GM21423 (cell line): ENCODE data around the gene UGP2.
A peak's percentile ranks its signal among the peaks of the same experiment; 100 is the strongest.
"Not testable (repeated sequence)": the region's sequence is repeated elsewhere in the genome, so short reads cannot be mapped to it uniquely, and the experiment has no call there.

Experiments used
- ATAC-seq: cut with Tn5 transposase; IDR thresholded peaks from one replicate; pipeline ENCODE4 v1.9.1; 2021; ENCODE audit warnings: mild to moderate bottlenecking, moderate library complexity; ENCODE audit not compliant: unreplicated experiment

UGP2 gene

GRCh38 chr2:63841254-63842022 is at the start of gene UGP2:
Gene UGP2 (plus strand): TSS chr2:63841896. CDS start chr2:63842186, 290 bp downstream.
- peak; percentile 64 for ATAC-seq

DNA sequence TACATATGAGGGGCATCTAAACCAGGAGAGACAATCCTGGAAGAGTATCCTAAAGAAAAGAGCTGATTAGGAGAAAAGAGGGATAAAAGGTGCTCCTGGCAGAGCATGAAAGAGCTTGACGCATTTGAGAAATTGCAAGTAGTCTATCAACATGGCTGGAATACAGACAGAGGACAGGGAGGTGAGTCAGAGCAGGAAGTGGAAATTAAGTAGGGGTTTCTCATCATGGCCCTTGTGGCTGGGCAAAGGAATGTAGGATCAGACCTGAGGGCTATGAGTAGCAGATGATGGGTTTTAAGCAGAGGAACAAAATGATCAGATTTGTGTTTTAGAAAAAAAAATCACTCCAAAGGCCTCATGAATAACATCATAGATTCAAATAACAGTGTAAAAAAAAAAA is 49.2 kb upstream of the UGP2 start:
- no peak for ATAC-seq

GRCh38 chr2:63796366-63796765 is 45.3 kb upstream of the UGP2 start:
- ATAC-seq = no peak

GRCh38 chr2:63796796-63797195 is 44.9 kb upstream of the UGP2 start:
- no peak for ATAC-seq

- no peak for ATAC-seq
Measured at GRCh38 chr2:63801455-63801854, 40.2 kb upstream of the UGP2 start.

GRCh38 chr2:63805412-63805811 is 36.3 kb upstream of the UGP2 start:
- no peak for ATAC-seq

DNA sequence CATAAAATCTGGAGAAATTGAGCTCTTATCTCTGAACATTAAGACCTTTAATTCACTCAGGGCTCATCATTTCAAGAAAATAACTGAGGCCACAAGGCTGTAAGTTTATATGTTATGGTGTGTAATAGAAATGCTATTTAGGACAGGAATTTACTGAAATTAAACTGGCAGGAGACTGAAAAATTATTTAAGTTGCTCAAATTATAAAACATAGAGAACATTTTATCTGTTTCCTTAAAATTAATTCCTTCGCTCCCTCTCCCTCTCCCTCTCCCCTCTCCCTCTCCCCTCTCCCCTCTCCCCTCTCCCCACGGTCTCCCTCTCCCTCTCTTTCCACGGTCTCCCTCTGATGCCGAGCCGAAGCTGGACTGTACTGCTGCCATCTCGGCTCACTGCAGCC is 33.7 kb upstream of the UGP2 start:
- ATAC-seq = not testable (repeated sequence)

DNA sequence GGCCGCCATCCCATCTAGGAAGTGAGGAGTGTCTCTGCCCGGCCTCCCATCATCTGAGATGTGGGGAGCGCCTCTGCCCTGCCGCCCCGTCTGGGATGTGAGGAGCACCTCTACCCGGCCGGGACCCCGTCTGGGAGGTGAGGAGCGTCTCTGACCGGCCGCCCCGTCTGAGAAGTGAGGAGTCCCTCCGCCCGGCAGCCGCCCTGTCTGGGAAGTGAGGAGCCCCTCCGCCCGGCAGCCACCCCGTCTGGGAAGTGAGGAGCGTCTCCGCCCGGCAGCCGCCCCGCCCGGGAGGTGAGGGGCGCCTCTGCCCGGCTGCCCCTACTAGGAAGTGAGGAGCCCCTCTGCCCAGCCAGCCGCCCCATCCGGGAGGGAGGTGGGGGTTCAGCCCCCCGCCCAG is 32.8 kb upstream of the UGP2 start:
- ATAC-seq = not testable (repeated sequence)

DNA sequence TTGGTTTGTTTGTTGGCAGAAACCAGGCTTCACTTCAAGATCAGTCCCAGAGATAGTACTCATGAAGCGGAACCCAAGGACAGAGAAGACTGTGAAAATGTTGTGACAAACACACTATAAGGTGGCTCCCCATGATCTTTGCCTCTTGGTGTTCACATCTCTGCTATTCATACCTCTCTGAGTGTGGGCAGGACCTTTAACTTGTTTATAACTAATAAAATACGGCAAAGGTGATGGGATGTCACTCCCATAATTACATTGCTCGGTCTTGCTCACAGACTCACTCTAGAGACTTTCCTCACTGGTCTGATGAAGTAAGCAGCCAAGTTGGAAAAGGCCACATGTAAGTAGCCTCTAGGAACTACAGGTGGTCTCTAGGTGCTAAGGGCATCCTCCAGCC is 30.6 kb upstream of the UGP2 start:
- ATAC-seq = no peak

- not testable (repeated sequence) for ATAC-seq
Measured at GRCh38 chr2:63811870-63812269, 29.8 kb upstream of the UGP2 start.

- no peak for ATAC-seq
Measured at GRCh38 chr2:63814114-63814513, 27.6 kb upstream of the UGP2 start.

- ATAC-seq = no peak
Measured at GRCh38 chr2:63817382-63817781, 24.3 kb upstream of the UGP2 start.

- ATAC-seq = no peak
Measured at GRCh38 chr2:63818271-63818670, 23.4 kb upstream of the UGP2 start.

DNA sequence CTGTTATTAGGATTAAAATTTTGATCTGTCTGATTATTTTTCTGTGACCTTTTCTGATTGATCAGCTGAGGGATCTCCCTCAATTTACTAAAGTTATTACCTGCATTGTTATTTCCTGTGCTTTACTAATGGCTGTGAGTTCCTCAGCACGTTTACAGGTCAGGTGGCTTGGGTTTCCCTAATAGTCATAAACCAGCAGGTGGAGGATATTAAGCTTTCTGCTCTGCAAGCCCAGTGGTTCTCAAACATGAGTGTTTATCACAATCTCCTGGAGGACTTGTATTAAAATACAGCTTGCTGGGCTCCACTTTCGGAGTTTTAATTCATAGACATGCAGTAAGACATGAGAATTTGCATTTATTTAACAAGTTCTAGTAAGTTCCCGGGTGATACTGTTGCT is 22.4 kb upstream of the UGP2 start:
- ATAC-seq = no peak

DNA sequence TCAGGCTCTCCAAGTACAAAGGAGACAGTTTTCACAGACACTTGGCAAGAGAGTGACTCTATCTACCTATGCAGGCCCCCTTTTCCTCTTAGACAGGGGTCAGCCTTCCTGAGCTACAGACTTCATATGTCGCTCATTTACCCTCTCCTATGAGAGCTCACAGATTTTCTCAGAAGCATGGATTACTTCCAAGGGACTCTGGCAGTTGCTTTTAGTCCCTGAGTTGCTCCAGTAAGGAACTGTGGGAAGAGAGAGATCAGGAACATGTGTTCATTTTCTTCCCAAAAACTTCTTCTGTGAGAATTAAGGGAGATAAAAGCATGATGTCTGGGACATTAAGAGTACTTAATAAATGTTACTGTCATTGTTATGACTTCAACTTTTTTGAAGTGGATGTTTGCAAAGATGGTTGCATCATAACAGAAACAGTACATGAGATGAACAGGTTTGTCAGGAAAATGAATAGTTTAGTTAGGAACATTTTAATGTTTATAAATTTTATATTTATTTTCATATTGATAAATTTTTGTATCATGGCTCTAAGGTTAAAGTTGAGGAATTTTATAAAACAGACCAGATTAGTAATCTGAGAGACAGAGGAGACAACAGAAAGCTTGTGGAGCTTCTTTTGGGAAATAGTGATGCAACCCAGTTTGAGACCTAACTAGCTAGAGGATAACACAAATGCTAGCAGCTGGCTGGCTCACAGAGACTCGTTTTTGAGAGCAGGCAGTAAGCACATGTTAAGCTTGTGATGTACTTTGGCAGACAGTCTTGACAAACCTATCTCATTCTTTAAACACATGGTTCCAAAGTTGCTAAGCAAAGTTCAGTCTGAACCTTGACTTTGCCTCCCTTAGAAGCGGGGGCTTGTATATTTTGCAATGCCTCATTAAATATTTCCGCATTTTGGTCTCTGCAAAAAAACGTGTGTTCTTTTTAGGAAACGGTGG is 21.7 kb upstream of the UGP2 start:
- ATAC-seq = no peak

DNA sequence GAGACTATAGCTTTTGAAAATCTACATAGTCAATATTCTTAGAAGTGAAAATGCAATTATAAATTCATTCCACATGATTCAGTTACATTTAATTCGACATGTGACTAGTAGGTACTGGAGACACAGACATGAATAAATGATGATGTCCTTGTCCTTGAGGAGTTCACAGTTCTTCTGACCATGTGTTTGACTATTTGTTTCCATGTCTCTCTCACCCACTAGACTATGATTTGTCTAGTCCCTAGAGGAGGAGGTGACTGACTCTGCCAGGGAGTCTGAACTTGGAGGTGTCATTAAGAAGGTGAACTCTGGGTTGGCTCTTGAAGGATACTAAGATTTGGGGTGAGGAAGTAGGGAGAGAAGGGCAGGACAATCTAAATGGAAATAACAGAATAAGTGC is 20.7 kb upstream of the UGP2 start:
- ATAC-seq = no peak

GRCh38 chr2:63821396-63821795 is 20.3 kb upstream of the UGP2 start:
- ATAC-seq = no peak

DNA sequence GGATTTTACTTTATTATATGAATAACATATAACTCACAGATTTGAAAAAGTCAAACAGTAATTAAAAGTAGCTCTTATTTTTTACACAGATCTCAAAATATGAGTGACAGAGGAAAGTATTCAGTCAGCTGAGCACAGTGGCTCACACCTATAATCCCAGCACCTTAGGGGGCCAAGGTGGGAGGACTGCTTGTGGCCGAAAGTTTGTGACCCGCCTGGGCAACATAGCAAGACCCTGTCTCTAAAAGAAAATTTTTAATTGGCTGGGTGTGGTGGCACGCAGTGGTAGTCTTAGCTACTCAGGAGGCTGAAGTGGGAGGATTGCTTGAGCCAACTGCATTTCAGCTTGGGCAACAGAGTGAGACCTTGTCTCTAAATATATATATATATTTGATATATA is 19.2 kb upstream of the UGP2 start:
- ATAC-seq = no peak

DNA sequence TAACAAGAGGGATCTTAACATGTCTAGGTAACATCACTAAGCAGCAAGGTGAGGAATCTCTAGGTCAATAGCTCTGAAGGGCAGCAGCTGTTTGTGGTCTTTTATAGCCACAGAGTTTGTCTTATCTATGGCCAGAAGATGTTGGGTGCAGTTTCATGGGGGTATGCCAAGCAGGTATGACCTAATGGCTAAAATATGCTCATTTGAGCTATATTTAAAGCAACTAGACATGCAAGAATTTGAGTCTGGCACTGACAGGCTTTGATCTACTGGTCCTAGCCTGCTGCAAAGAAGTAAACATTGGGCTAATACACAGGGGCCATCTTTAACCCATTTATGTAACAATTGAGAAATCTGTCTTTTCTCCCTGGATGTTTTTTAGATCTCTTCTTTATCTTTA is 13.9 kb upstream of the UGP2 start:
- ATAC-seq = no peak

DNA sequence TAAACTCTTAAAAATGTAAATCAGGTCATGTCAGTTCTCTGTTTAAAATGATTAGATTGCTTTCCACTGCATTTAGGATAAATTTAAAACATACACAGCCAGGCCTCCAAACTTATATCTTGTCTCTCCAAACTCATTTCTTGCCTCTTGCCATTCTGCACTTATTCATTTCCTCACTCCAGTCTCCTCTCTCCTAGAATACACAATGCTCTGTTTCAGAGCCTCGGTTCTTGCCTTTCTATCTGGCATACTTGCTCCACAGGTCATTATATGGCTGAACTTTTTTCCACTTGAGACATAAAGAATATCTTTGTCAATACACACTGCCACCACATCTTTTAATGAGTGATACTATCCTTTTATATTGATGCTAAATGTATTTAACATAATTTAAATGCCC is 10.5 kb upstream of the UGP2 start:
- no peak for ATAC-seq

GRCh38 chr2:63834401-63834800 is 7.3 kb upstream of the UGP2 start:
- no peak for ATAC-seq

GRCh38 chr2:63837036-63837594 is 4.6 kb upstream of the UGP2 start:
- no peak for ATAC-seq
